Suprapubic skin (tissue), 4 donors: ENCODE measurements around the gene PATL2.

Source experiments
- EP300 ChIP-seq: sonication (generic); formaldehyde crosslinking; IDR thresholded peaks from one replicate; pipeline ENCODE4 v1.6.1; 2017; ENCODE audit warnings: antibody characterized with exemption
- POLR2A ChIP-seq, 2 donors: fragments of 450-650 bp; IDR thresholded peaks; one replicate each; pipeline ENCODE4 v1.6.1; 2017; ENCODE audit warnings: antibody characterized with exemption in 2 of 2, mild to moderate bottlenecking in 2 of 2, moderate library complexity in 2 of 2
- POLR2AphosphoS5 ChIP-seq, 3 donors: sonication (generic); formaldehyde crosslinking; IDR thresholded peaks; one replicate each; pipeline ENCODE4 v1.6.1; 2017; ENCODE audit warnings: antibody characterized with exemption in 3 of 3
- TF ChIP-seq, protein P1 (sequence below), 2 donors: fragments of 200-600 bp in 1 of 2; fragments of 450-650 bp in 1 of 2; sonication (generic) in 1 of 2; IDR thresholded peaks; one replicate each; pipeline ENCODE4 v1.5.1; 2016 to 2019; ENCODE audit warnings: antibody characterized with exemption in 2 of 2, mild to moderate bottlenecking in 1 of 2, moderate library complexity in 1 of 2

DNA sequence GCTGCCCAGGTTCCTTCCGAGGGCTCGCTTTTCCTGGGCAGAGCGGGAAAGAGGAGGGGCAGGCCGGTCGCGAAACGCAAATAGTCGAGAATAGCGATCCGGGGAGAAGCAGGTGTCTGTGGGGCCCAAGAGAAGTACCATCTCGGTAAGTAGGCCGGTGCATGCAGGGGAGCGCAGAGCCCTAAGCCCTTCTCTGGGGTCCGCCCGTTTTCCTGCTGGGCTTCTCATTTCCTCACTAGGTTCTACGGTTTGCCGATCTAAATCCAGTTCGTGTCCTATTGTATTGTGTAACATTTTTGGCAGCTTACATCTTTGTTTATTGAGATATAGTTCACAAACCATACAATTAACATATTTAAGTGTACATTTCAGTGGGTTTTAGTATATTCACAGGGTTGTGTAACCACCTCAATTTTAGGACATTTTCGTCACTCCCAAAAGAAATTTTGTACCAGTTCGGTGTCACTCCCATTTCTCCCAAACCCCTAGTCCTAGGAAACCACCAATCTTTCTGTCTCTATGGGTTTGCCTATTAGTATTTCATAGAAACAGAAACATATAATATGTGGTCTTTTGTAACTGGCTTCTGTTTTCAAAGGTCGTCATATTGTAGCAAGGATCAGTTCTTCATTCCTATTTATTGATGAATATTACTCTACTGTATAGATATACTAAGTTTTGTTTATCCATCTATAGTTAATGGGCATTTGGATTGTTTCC lies 18.4 kb upstream of the PATL2 start:
- TF ChIP-seq POLR2A (IDR thresholded peaks at IDR 0.05) (no peak), EP300 (no peak), POLR2AphosphoS5 (IDR thresholded peaks at IDR 0.05) (no peak)
- TF ChIP-seq, protein P1, sequence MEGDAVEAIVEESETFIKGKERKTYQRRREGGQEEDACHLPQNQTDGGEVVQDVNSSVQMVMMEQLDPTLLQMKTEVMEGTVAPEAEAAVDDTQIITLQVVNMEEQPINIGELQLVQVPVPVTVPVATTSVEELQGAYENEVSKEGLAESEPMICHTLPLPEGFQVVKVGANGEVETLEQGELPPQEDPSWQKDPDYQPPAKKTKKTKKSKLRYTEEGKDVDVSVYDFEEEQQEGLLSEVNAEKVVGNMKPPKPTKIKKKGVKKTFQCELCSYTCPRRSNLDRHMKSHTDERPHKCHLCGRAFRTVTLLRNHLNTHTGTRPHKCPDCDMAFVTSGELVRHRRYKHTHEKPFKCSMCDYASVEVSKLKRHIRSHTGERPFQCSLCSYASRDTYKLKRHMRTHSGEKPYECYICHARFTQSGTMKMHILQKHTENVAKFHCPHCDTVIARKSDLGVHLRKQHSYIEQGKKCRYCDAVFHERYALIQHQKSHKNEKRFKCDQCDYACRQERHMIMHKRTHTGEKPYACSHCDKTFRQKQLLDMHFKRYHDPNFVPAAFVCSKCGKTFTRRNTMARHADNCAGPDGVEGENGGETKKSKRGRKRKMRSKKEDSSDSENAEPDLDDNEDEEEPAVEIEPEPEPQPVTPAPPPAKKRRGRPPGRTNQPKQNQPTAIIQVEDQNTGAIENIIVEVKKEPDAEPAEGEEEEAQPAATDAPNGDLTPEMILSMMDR (IDR thresholded peaks at IDR 0.05), result no peak
